ENCODE data around the gene SLC1A7. TPM values are rescaled to one million over a fixed set of nuclear protein-coding genes. Genes with fewer than 3 reads are reported as not detected.

The SLC1A7 gene
- total and polyA plus RNA-seq, 2 of the 13 experiments (the other 11 are each of a cell fraction or from before 2014, with no cell fraction given): 0.04 to 2.0 TPM

- TF ChIP-seq TBL1XR1 (IDR thresholded peaks at IDR 0.05; ENCODE audit: borderline replicate concordance, low read length, partially characterized antibody) (peak; percentile 91), PHB2 (IDR thresholded peaks at IDR 0.05; ENCODE audit: partially characterized antibody) (no peak), MAFG (CRISPR knock-in tag; IDR thresholded peaks at IDR 0.05) (no peak), ZNF747 (CRISPR knock-in tag; IDR thresholded peaks at IDR 0.05; ENCODE audit: borderline replicate concordance) (peak; percentile 67; the same call in 1 of the 2 replicates), E2F1 (CRISPR knock-in tag; IDR thresholded peaks at IDR 0.05) (no peak), SMARCC2 (IDR thresholded peaks at IDR 0.05) (no peak), ELF3 (CRISPR knock-in tag; IDR thresholded peaks at IDR 0.05) (peak; percentile 56), ZNF335 (CRISPR knock-in tag; IDR thresholded peaks at IDR 0.05) (peak; percentile 77), NFRKB (IDR thresholded peaks at IDR 0.05) (0 out of 2 replicates have a peak, but pooled peaks have one; percentile 53), ZHX2 (IDR thresholded peaks at IDR 0.05; ENCODE audit: low read depth) (peak; percentile 74), ZHX2 (CRISPR knock-in tag; IDR thresholded peaks at IDR 0.05; ENCODE audit: borderline replicate concordance) (no peak), ATRX (CRISPR knock-in tag; IDR thresholded peaks at IDR 0.05; ENCODE audit: borderline replicate concordance) (no peak), ZNF7 (CRISPR knock-in tag; IDR thresholded peaks at IDR 0.05) (no peak), FOXJ3 (CRISPR knock-in tag; IDR thresholded peaks at IDR 0.05; ENCODE audit: borderline replicate concordance) (peak; percentile 98), TFDP1 (CRISPR knock-in tag; IDR thresholded peaks at IDR 0.05; ENCODE audit: borderline replicate concordance) (no peak), ZNF143 (CRISPR knock-in tag; IDR thresholded peaks at IDR 0.05) (no peak; the same call in 1 of the 2 replicates), ZNF18 (CRISPR knock-in tag; IDR thresholded peaks at IDR 0.05; ENCODE audit: insufficient replicate concordance) (peak; percentile 95), ZNF547 (CRISPR knock-in tag; IDR thresholded peaks at IDR 0.05) (0 out of 2 replicates have a peak, but pooled peaks have one; percentile 26), KDM5B (CRISPR knock-in tag; IDR thresholded peaks at IDR 0.05; ENCODE audit: borderline replicate concordance) (no peak; the same call in 1 of the 2 replicates), ISX (CRISPR knock-in tag; conservative IDR thresholded peaks at IDR 0.05) (0 out of 2 replicates have a peak, but pooled peaks have one; percentile 65)
These were observed 40.9 kb upstream of the SLC1A7 start (continued) for GRCh38 chr1:53183095-53183990.

Measured in HepG2 (cell line).